Neuronal stem cell (in vitro differentiated cells): ENCODE results near the gene LIMS1.
"Not testable (repeated sequence)": the region's sequence is repeated elsewhere in the genome, so short reads cannot be mapped to it uniquely, and the experiment has no call there.

Experiments
- DNase-seq: peaks from one replicate; pipeline ENCODE4 v3.0.0-alpha.2; 2013; ENCODE audit warnings: low spot score
- H2AFZ ChIP-seq: one replicate; pipeline ENCODE4 v1.6.1; 2013; ENCODE audit warnings: mild to moderate bottlenecking, low read length, inconsistent platforms
- H2AK5ac ChIP-seq: 2 replicates; pipeline ENCODE4 v1.6.1; 2013; ENCODE audit warnings: low read depth, mild to moderate bottlenecking, inconsistent platforms, low read length, moderate library complexity, mixed read lengths
- H2BK120ac ChIP-seq: 2 replicates; pipeline ENCODE4 v1.6.1; 2013; ENCODE audit warnings: low read depth, mild to moderate bottlenecking, inconsistent platforms, low read length, moderate library complexity, mixed read lengths
- H2BK12ac ChIP-seq: one replicate; pipeline ENCODE4 v1.6.1; 2013; ENCODE audit warnings: low read length, inconsistent platforms
- H2BK15ac ChIP-seq: 2 replicates; pipeline ENCODE4 v1.6.1; 2013; ENCODE audit warnings: mild to moderate bottlenecking, low read length, inconsistent platforms, mixed read lengths
- H2BK5ac ChIP-seq: one replicate; pipeline ENCODE4 v1.6.1; 2013; ENCODE audit warnings: inconsistent platforms, mild to moderate bottlenecking, low read length, moderate library complexity
- H3K14ac ChIP-seq: one replicate; pipeline ENCODE4 v1.6.1; 2013; ENCODE audit warnings: low read length, inconsistent platforms
- H3K18ac ChIP-seq: 2 replicates; pipeline ENCODE4 v1.6.1; 2013; ENCODE audit warnings: low read length, inconsistent platforms
- H3K23ac ChIP-seq: 2 replicates; pipeline ENCODE4 v1.6.1; 2013; ENCODE audit warnings: low read depth, mild to moderate bottlenecking, mixed read lengths, low read length, inconsistent platforms; ENCODE audit not compliant: poor library complexity
- H3K27ac ChIP-seq: replicated peaks from 3 replicates; pipeline ENCODE4 v1.5.1; 2013; ENCODE audit warnings: low read length, inconsistent platforms
- H3K27me3 ChIP-seq, 3 experiments: 2 replicates each; pipeline ENCODE4 v1.6.1; 2013; ENCODE audit warnings: low read length in 3 of 3, mild to moderate bottlenecking in 2 of 3, inconsistent platforms in 1 of 3, low read depth in 1 of 3, mixed read lengths in 1 of 3, moderate library complexity in 1 of 3; ENCODE audit not compliant: control insufficient read depth in 3 of 3, insufficient read depth in 3 of 3
- H3K36me3 ChIP-seq, 2 donors: replicated peaks in 1 of 2; 2 replicates each; pipeline ENCODE4 v1.6.1; 2013; ENCODE audit warnings: low read length in 2 of 2; ENCODE audit not compliant: control insufficient read depth in 2 of 2, insufficient read depth in 2 of 2
- H3K4ac ChIP-seq: 2 replicates; pipeline ENCODE4 v1.6.1; 2013; ENCODE audit warnings: inconsistent platforms, mild to moderate bottlenecking, low read length, moderate library complexity
- H3K4me1 ChIP-seq, 2 donors: 1 replicate in 1 of 2; 2 replicates in 1 of 2; pipeline ENCODE4 v1.6.1; 2013; ENCODE audit warnings: low read length in 2 of 2, low read depth in 1 of 2; ENCODE audit not compliant: control insufficient read depth in 2 of 2, insufficient read depth in 1 of 2
- H3K4me2 ChIP-seq: one replicate; pipeline ENCODE4 v1.6.1; 2013; ENCODE audit warnings: mild to moderate bottlenecking, low read length, inconsistent platforms; ENCODE audit not compliant: insufficient read depth, poor library complexity, severe bottlenecking
- H3K4me3 ChIP-seq, 2 donors: 2 replicates each; pipeline ENCODE4 v1.5.1; 2013; ENCODE audit warnings: low read length in 2 of 2, mild to moderate bottlenecking in 2 of 2, inconsistent platforms in 1 of 2, moderate library complexity in 1 of 2
- H3K79me1 ChIP-seq: one replicate; pipeline ENCODE4 v1.6.1; 2013; ENCODE audit warnings: low read depth, mild to moderate bottlenecking, inconsistent platforms, low read length, moderate library complexity
- H3K9ac ChIP-seq: one replicate; pipeline ENCODE4 v1.6.1; 2013; ENCODE audit warnings: mild to moderate bottlenecking, low read depth, low read length, inconsistent platforms; ENCODE audit not compliant: poor library complexity
- H3K9me3 ChIP-seq, 2 donors: replicated peaks in 1 of 2; 2 replicates each; pipeline versions ENCODE3 to v1.6.1; 2013; ENCODE audit warnings: low read length in 2 of 2, mild to moderate bottlenecking in 2 of 2, inconsistent platforms in 1 of 2, low read depth in 1 of 2, mixed read lengths in 1 of 2, moderate library complexity in 1 of 2; ENCODE audit not compliant: control insufficient read depth in 2 of 2, insufficient read depth in 1 of 2
- H4K8ac ChIP-seq: one replicate; pipeline ENCODE4 v1.6.1; 2013; ENCODE audit warnings: low read depth, mild to moderate bottlenecking, inconsistent platforms, low read length, moderate library complexity
- H4K91ac ChIP-seq: one replicate; pipeline ENCODE4 v1.6.1; 2013; ENCODE audit warnings: low read length, low read depth, mild to moderate bottlenecking, inconsistent platforms; ENCODE audit not compliant: poor library complexity
- WGBS, 2 donors: extraction: QIAGEN DNeasy Blood & Tissue Kit; methylation state at CpG; one replicate each; pipeline ENCODE4 v1.1.7; 2013; ENCODE audit warnings: missing lambda C conversion rate in 2 of 2, mixed read lengths in 1 of 2; ENCODE audit not compliant: insufficient read length in 2 of 2, insufficient replicate concordance in 1 of 2; ENCODE audit errors: extremely low coverage in 2 of 2; 5-methylcytosine and 5-hydroxymethylcytosine counted together

LIMS1 gene

GRCh38 chr2:108663346-108663745 lies 129.1 kb downstream of the LIMS1 start:
- not testable (repeated sequence) for H2BK5ac ChIP-seq, H3K27ac ChIP-seq, H2BK120ac ChIP-seq, H3K23ac ChIP-seq, H2AFZ ChIP-seq, DNase-seq, H4K8ac ChIP-seq, H2BK12ac ChIP-seq, H3K4ac ChIP-seq, H4K91ac ChIP-seq, H3K18ac ChIP-seq, H3K4me1 ChIP-seq, H3K9me3 ChIP-seq, H3K9ac ChIP-seq, H3K4me3 ChIP-seq, H2AK5ac ChIP-seq, H3K79me1 ChIP-seq, H2BK15ac ChIP-seq, H3K36me3 ChIP-seq, H3K14ac ChIP-seq, H3K27me3 ChIP-seq, H3K4me2 ChIP-seq
- no CpG with 5 or more reads among the region's 2 CpGs for WGBS, 2 donors

- H2BK120ac ChIP-seq, H3K14ac ChIP-seq, H2AFZ ChIP-seq, H4K91ac ChIP-seq, H3K4me1 ChIP-seq, H3K27ac ChIP-seq, H3K4ac ChIP-seq, DNase-seq, H2BK15ac ChIP-seq, H3K36me3 ChIP-seq, H3K9me3 ChIP-seq, H2AK5ac ChIP-seq, H3K4me3 ChIP-seq, H4K8ac ChIP-seq, H3K4me2 ChIP-seq, H3K18ac ChIP-seq, H3K79me1 ChIP-seq, H3K27me3 ChIP-seq, H3K9ac ChIP-seq, H3K23ac ChIP-seq, H2BK12ac ChIP-seq, H2BK5ac ChIP-seq: not testable (repeated sequence)
- whole genome bisulfite sequencing, 2 donors = no CpG with 5 or more reads among the region's 3 CpGs
Measured at GRCh38 chr2:108664089-108664488, 129.8 kb downstream of the LIMS1 start.

- not testable (repeated sequence) for H2BK15ac ChIP-seq, H2BK120ac ChIP-seq
Measured at GRCh38 chr2:108664979-108665378, 130.7 kb downstream of the LIMS1 start.

GRCh38 chr2:108665975-108666374 lies 131.7 kb downstream of the LIMS1 start:
- not testable (repeated sequence) for H3K18ac ChIP-seq, H4K8ac ChIP-seq, H3K79me1 ChIP-seq, H3K4ac ChIP-seq, H3K4me1 ChIP-seq, H3K9ac ChIP-seq, H3K36me3 ChIP-seq, H2BK12ac ChIP-seq, H3K14ac ChIP-seq, H3K23ac ChIP-seq, H3K27ac ChIP-seq, H3K4me2 ChIP-seq, H2BK15ac ChIP-seq, H3K4me3 ChIP-seq, DNase-seq, H2AFZ ChIP-seq, H4K91ac ChIP-seq, H2BK5ac ChIP-seq, H3K27me3 ChIP-seq, H2AK5ac ChIP-seq, H3K9me3 ChIP-seq, H2BK120ac ChIP-seq
- no CpG with 5 or more reads among the region's 4 CpGs for WGBS, 2 donors

More at GRCh38 chr2:108664979-108665378, 130.7 kb downstream of the LIMS1 start:
- not testable (repeated sequence) for H3K9me3 ChIP-seq, H3K27ac ChIP-seq, H2AFZ ChIP-seq, DNase-seq, H3K4me1 ChIP-seq, H3K14ac ChIP-seq, H4K8ac ChIP-seq, H3K4ac ChIP-seq, H4K91ac ChIP-seq, H2BK5ac ChIP-seq, H3K79me1 ChIP-seq, H3K23ac ChIP-seq, H3K9ac ChIP-seq, H3K4me3 ChIP-seq, H3K27me3 ChIP-seq, H3K4me2 ChIP-seq, H2BK12ac ChIP-seq, H3K18ac ChIP-seq, H3K36me3 ChIP-seq, H2AK5ac ChIP-seq
- no CpG with 5 or more reads among the region's 1 CpG for WGBS, 2 donors
